Measurements from ENCODE around the gene LGALS14. TPM values are rescaled to one million over a fixed set of nuclear protein-coding genes. Genes with fewer than 3 reads are reported as not detected.
"Not testable (repeated sequence)": the region's sequence is repeated elsewhere in the genome, so short reads cannot be mapped to it uniquely, and the experiment has no call there.

The LGALS14 gene, protein sequence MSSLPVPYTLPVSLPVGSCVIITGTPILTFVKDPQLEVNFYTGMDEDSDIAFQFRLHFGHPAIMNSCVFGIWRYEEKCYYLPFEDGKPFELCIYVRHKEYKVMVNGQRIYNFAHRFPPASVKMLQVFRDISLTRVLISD
- total RNA-seq (not detected), polyA plus RNA-seq (not detected)
- long read RNA-seq, donor 1, result 0 reads
- long read RNA-seq, donor 2, result 0 reads
- long read RNA-seq, donor 3, result 0 reads
- long read RNA-seq, donor 4, result 0 reads

GRCh38 chr19:39704181-39705044 lies at the start of gene LGALS14:
TSS of gene LGALS14 (plus strand) at chr19:39704481. CDS start at chr19:39704529, 48 bp downstream.
- H3K27me3 ChIP-seq (ENCODE audit: control insufficient read depth, insufficient read depth), result peaks cover 5% of the 10 kb centered on the region
- H3K27ac ChIP-seq (ENCODE audit: low read length), result no peak within 1 kb of the TSS
- DNase-seq (no peak), ATAC-seq (no peak)
- no peaks in the 10 kb centered on the region for H3K4me1 ChIP-seq (ENCODE audit: control insufficient read depth, insufficient read depth, low read length)
- 40% methylated on average over 6 of the region's 6 CpGs for WGBS
- no peak within 1 kb of the TSS for H3K4me3 ChIP-seq (ENCODE audit: low read length)
- no peaks in the 10 kb centered on the region for H3K9me3 ChIP-seq (ENCODE audit: control insufficient read depth, low read length)
- intact Hi-C loops (cut with DNase I), result no loop called here

GRCh38 chr19:39655613-39656012 lies 48.7 kb upstream of the LGALS14 start, which contains the start of gene LGALS16:
TSS of gene LGALS16 (plus strand) at chr19:39655913. CDS start at chr19:39655962, 49 bp downstream.
- H3K4me1 ChIP-seq (ENCODE audit: control insufficient read depth, insufficient read depth, low read length), result no peaks in the 10 kb centered on the region
- H3K4me3 ChIP-seq (ENCODE audit: low read length), result no peak within 1 kb of the TSS
- H3K9me3 ChIP-seq (ENCODE audit: control insufficient read depth, low read length), result no peaks in the 10 kb centered on the region
- intact Hi-C loops (cut with DNase I), result no loop called here
- no peak for ATAC-seq
- no peak for DNase-seq
- no peak within 1 kb of the TSS for H3K27ac ChIP-seq (ENCODE audit: low read length)
- H3K27me3 ChIP-seq (ENCODE audit: control insufficient read depth, insufficient read depth), result no peaks in the 10 kb centered on the region
- 49% methylated on average over 3 of the region's 3 CpGs for WGBS

GRCh38 chr19:39659791-39660190 lies 44.5 kb upstream of the LGALS14 start:
- Histone ChIP-seq H3K27me3 (ENCODE audit: control insufficient read depth, insufficient read depth) (no peaks in the 10 kb centered on the region), H3K27ac (ENCODE audit: low read length) (no peak overlapping the region), H3K4me1 (ENCODE audit: control insufficient read depth, insufficient read depth, low read length) (no peaks in the 10 kb centered on the region), H3K4me3 (ENCODE audit: low read length) (no peak overlapping the region), H3K9me3 (ENCODE audit: control insufficient read depth, low read length) (no peaks in the 10 kb centered on the region)
- no peak for ATAC-seq
- DNase-seq, result no peak
- 71% methylated on average over 4 of the region's 4 CpGs for WGBS
- intact Hi-C loops (cut with DNase I), result no loop called here

DNA sequence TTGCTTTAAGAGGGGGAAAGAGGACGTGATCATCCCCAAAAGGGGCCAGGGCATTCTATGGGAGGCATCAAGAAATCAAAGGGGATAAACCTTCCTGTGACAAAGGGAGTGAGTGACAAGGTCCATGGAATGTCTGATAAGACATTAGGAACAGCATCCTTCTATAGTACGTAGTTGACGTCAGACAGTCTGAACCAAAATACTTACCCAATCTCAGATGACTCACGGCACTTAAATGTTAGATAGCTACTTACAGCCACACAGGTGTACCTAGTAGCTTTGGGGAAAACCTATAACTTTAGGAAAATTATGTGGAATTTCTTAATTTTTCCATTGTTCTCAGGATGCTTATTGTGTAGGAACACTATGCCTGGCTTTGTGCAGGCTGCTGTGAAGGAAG lies 43.6 kb upstream of the LGALS14 start:
- no peaks in the 10 kb centered on the region for H3K27me3 ChIP-seq (ENCODE audit: control insufficient read depth, insufficient read depth)
- 58% methylated on average over 4 of the region's 4 CpGs for WGBS
- no peaks in the 10 kb centered on the region for H3K4me1 ChIP-seq (ENCODE audit: control insufficient read depth, insufficient read depth, low read length)
- no peak for ATAC-seq
- H3K4me3 ChIP-seq (ENCODE audit: low read length), result no peak overlapping the region
- intact Hi-C loops (cut with DNase I), result no loop called here
- no peak for DNase-seq
- no peak overlapping the region for H3K27ac ChIP-seq (ENCODE audit: low read length)
- H3K9me3 ChIP-seq (ENCODE audit: control insufficient read depth, low read length), result no peaks in the 10 kb centered on the region

GRCh38 chr19:39661565-39661964 lies 42.7 kb upstream of the LGALS14 start:
- no peak overlapping the region for H3K4me3 ChIP-seq (ENCODE audit: low read length)
- DNase-seq (no peak), ATAC-seq (no peak)
- H3K27me3 ChIP-seq (ENCODE audit: control insufficient read depth, insufficient read depth), result no peaks in the 10 kb centered on the region
- no peak overlapping the region for H3K27ac ChIP-seq (ENCODE audit: low read length)
- no peaks in the 10 kb centered on the region for H3K4me1 ChIP-seq (ENCODE audit: control insufficient read depth, insufficient read depth, low read length)
- H3K9me3 ChIP-seq (ENCODE audit: control insufficient read depth, low read length), result no peaks in the 10 kb centered on the region
- intact Hi-C loops (cut with DNase I), result no loop called here

DNA sequence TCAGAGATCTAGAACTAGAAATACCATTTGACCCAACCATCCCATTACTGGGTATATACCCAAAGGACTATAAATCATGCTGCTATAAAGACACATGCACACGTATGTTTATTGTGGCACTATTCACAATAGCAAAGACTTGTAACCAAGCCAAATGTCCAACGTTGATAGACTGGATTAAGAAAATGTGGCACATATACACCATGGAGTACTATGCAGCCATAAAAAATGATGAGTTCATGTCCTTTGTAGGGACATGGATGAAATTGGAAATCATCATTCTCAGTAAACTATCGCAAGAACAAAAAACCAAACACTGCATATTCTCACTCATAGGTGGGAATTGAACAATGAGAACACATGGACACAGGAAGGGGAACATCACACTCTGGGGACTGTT lies 34.4 kb upstream of the LGALS14 start:
- intact Hi-C loops (cut with DNase I), result loop anchor here in 3 of 4 donors (5.0 to 10.0 kb wide), 3 partner anchors 113 to 205 kb away; no protein-coding TSS in a partner anchor
- not testable (repeated sequence) for ATAC-seq; H3K4me1 ChIP-seq (ENCODE audit: control insufficient read depth, insufficient read depth, low read length)

DNA sequence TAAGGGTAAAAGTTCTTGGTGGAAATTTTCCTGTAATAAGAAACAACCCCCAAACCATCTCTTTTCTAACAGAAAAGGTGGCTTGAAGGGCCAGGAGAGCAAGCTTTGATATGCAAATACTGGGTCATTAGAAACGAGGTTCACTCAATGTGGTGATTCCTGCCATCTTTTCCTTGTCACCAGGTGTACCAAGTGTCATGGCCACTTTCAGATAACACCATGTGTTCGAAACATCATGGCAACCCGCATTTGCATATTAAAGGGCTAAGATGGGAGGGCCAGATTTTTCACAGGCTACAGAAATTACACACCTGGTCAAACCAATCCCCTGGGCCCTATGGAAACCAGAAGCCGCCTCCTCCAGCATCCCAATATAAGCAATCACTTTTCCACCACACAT lies 33.3 kb upstream of the LGALS14 start:
- no peaks in the 10 kb centered on the region for H3K4me1 ChIP-seq (ENCODE audit: control insufficient read depth, insufficient read depth, low read length)
- 42% methylated on average over 4 of the region's 4 CpGs for WGBS
- intact Hi-C loops (cut with DNase I), result loop anchor here in 3 of 4 donors (5.0 to 10.0 kb wide), 3 partner anchors 114 to 206 kb away; no protein-coding TSS in a partner anchor
- H3K27me3 ChIP-seq (ENCODE audit: control insufficient read depth, insufficient read depth), result no peaks in the 10 kb centered on the region
- ATAC-seq (no peak), DNase-seq (no peak)
- no peak overlapping the region for H3K27ac ChIP-seq (ENCODE audit: low read length)
- no peaks in the 10 kb centered on the region for H3K9me3 ChIP-seq (ENCODE audit: control insufficient read depth, low read length)
- no peak overlapping the region for H3K4me3 ChIP-seq (ENCODE audit: low read length)

More for the DNA sequence above, 34.4 kb upstream of the LGALS14 start:
- not testable (repeated sequence) for H3K27me3 ChIP-seq (ENCODE audit: control insufficient read depth, insufficient read depth); H3K4me3 ChIP-seq (ENCODE audit: low read length); H3K9me3 ChIP-seq (ENCODE audit: control insufficient read depth, low read length); DNase-seq; H3K27ac ChIP-seq (ENCODE audit: low read length)
- WGBS, result 81% methylated on average over 2 of the region's 3 CpGs

- 12% methylated on average over 9 of the region's 9 CpGs for WGBS
- intact Hi-C loops (cut with DNase I), result loop anchor here in 3 of 4 donors (5.0 to 10.0 kb wide), 3 partner anchors 115 to 207 kb away; no protein-coding TSS in a partner anchor
- ATAC-seq, result peak in 1 of 2 donors; percentile 43
Observed at GRCh38 chr19:39671739-39672363, 32.4 kb upstream of the LGALS14 start.

DNA sequence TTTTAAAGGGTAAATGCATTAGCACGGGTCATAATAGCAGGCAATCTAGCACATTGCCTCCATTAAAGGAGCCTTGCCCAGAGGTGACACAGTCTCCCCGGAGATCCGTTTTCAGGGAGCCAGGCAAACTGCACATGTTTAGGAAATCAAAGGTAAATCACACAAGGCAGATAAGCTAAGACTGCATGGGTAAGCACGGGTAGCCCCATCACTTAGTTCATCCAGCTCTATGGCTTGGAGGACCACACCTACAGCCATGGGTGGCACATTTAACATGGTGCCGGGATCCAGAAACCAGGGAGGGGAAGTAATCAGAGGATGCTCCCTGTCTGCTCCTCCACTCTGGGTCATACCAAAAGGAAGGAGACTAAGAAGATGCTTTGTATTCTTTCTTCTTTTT lies 31.8 kb upstream of the LGALS14 start:
- no peak for DNase-seq
- no peak for ATAC-seq
- Histone ChIP-seq H3K27ac (ENCODE audit: low read length) (no peak overlapping the region), H3K27me3 (ENCODE audit: control insufficient read depth, insufficient read depth) (no peaks in the 10 kb centered on the region), H3K4me3 (ENCODE audit: low read length) (no peak overlapping the region), H3K4me1 (ENCODE audit: control insufficient read depth, insufficient read depth, low read length) (no peaks in the 10 kb centered on the region), H3K9me3 (ENCODE audit: control insufficient read depth, low read length) (no peaks in the 10 kb centered on the region)
- 70% methylated on average over 5 of the region's 5 CpGs for WGBS
- intact Hi-C loops (cut with DNase I), result loop anchor here in 3 of 4 donors (5.0 to 10.0 kb wide), 3 partner anchors 115 to 208 kb away; no protein-coding TSS in a partner anchor

More at GRCh38 chr19:39671739-39672363, 32.4 kb upstream of the LGALS14 start:
- Histone ChIP-seq H3K27ac (ENCODE audit: low read length) (no peak overlapping the region), H3K4me1 (ENCODE audit: control insufficient read depth, insufficient read depth, low read length) (no peaks in the 10 kb centered on the region), H3K4me3 (ENCODE audit: low read length) (no peak overlapping the region), H3K9me3 (ENCODE audit: control insufficient read depth, low read length) (no peaks in the 10 kb centered on the region), H3K27me3 (ENCODE audit: control insufficient read depth, insufficient read depth) (no peaks in the 10 kb centered on the region)
- DNase-seq, result no peak

DNA sequence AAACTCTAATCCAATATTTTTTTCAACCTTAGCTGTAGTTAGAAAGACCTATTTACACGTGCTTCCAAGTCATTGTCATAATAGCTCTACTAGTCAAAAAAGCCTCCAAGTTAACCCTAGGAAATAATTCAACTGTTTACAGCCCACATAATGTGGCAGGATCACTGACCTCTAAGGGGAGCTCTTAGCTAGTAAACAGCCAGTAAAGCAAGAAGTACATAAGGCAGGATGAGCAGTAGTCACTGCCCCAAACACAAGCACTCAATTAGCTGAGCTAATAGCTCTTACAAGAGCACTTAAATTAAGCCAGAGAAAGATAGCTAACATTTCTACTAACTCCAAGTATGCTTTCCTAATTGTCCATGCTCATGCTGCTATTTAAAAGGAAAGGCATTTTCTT lies 30.4 kb upstream of the LGALS14 start:
- WGBS, result 33% methylated on average over 1 of the region's 1 CpG
- DNase-seq; ATAC-seq; H3K27ac ChIP-seq (ENCODE audit: low read length); H3K4me3 ChIP-seq (ENCODE audit: low read length); H3K9me3 ChIP-seq (ENCODE audit: control insufficient read depth, low read length); H3K4me1 ChIP-seq (ENCODE audit: control insufficient read depth, insufficient read depth, low read length); H3K27me3 ChIP-seq (ENCODE audit: control insufficient read depth, insufficient read depth): not testable (repeated sequence)
- intact Hi-C loops (cut with DNase I), result loop anchor here in 3 of 4 donors (5.0 to 10.0 kb wide), 3 partner anchors 117 to 209 kb away; no protein-coding TSS in a partner anchor
